DOHH2 (cell line): ENCODE results near the gene FAF2.

Source experiments
- H3F3A ChIP-seq: fragments of 200-600 bp; sonication (generic), shearing (Covaris generic); 2 replicates; pipeline ENCODE4 v1.6.0; 2016; ENCODE audit warnings: antibody characterized with exemption, mild to moderate bottlenecking; ENCODE audit not compliant: control insufficient read depth, insufficient read depth
- H3K27ac ChIP-seq: fragments of 200-600 bp; sonication (generic); 2 replicates; pipeline ENCODE4 v1.5.1; 2014; ENCODE audit warnings: low read depth, mild to moderate bottlenecking, low read length, moderate library complexity
- H3K27me3 ChIP-seq: fragments of 200-600 bp; sonication (generic); 2 replicates; pipeline ENCODE4 v1.6.1; 2014; ENCODE audit warnings: mild to moderate bottlenecking, low read length, mixed read lengths; ENCODE audit not compliant: control insufficient read depth
- H3K36me3 ChIP-seq: fragments of 200-600 bp; sonication (generic); 2 replicates; pipeline ENCODE4 v1.6.1; 2014; ENCODE audit warnings: mild to moderate bottlenecking, low read length, moderate library complexity, mixed read lengths; ENCODE audit not compliant: control insufficient read depth
- H3K4me1 ChIP-seq: fragments of 200-600 bp; sonication (generic); 2 replicates; pipeline ENCODE4 v1.6.1; 2014; ENCODE audit warnings: mild to moderate bottlenecking, low read length, mixed read lengths; ENCODE audit not compliant: control insufficient read depth
- H3K4me2 ChIP-seq: fragments of 200-600 bp; sonication (generic); 2 replicates; pipeline ENCODE4 v1.6.0; 2014; ENCODE audit warnings: mild to moderate bottlenecking, low read length, moderate library complexity
- H3K4me3 ChIP-seq: fragments of 200-600 bp; sonication (generic); 2 replicates; pipeline ENCODE4 v1.5.1; 2014; ENCODE audit warnings: mild to moderate bottlenecking, low read length, mixed read lengths
- H3K79me2 ChIP-seq: fragments of 200-600 bp; sonication (generic); 2 replicates; pipeline ENCODE4 v1.6.1; 2014; ENCODE audit warnings: mild to moderate bottlenecking, low read length, mixed read lengths; ENCODE audit not compliant: control insufficient read depth
- H3K9me2 ChIP-seq: fragments of 200-600 bp; sonication (generic); replicated peaks from 2 replicates; pipeline ENCODE4 v1.6.1; 2014; ENCODE audit warnings: mild to moderate bottlenecking, low read length, mixed read lengths; ENCODE audit not compliant: control insufficient read depth
- H3K9me3 ChIP-seq: fragments of 200-600 bp; sonication (generic); 2 replicates; pipeline ENCODE4 v1.6.1; 2014; ENCODE audit warnings: antibody characterized with exemption, low read length, mixed read lengths; ENCODE audit not compliant: control insufficient read depth, insufficient read depth
- H4K20me1 ChIP-seq: fragments of 200-600 bp; sonication (generic); 2 replicates; pipeline ENCODE4 v1.6.0; 2014; ENCODE audit warnings: low read depth, mild to moderate bottlenecking, antibody characterized with exemption, low read length, moderate library complexity; ENCODE audit not compliant: control insufficient read depth, insufficient read depth
- EZH2phosphoT487 ChIP-seq: fragments of 200-600 bp; sonication (generic); IDR thresholded peaks from 2 replicates; pipeline ENCODE4 v1.6.1; 2017; ENCODE audit warnings: borderline replicate concordance, mild to moderate bottlenecking, antibody characterized with exemption, low read length, moderate library complexity, mixed read lengths
- TF ChIP-seq, protein P1 (sequence below): fragments of 200-600 bp; sonication (generic); IDR thresholded peaks from one replicate; pipeline ENCODE4 v1.5.1; 2014; ENCODE audit warnings: antibody characterized with exemption, mild to moderate bottlenecking, low read depth, low read length; ENCODE audit not compliant: poor library complexity, severe bottlenecking

The FAF2 gene

DNA sequence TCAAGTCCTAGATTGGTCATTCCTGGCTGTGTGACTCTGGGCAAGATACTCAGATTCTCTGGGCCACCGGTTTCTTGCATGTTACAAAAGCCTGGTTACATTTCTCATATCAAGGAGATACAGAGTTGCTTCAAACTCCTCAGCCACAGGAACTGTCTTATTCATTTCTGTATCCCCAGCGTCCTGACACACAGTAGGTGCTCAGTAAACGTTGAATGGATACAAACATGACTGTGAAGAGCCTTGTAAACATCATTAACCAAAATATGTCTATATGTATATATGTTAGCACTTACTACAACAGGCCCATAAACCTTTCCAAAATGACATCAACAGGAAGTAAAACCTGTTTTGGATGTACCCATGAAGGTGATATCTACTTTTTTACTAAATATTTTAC lies 33.5 kb upstream of the FAF2 start:
- Histone ChIP-seq H3K9me2 (no peaks in the 10 kb centered on the region), H3K27ac (no peak overlapping the region), H3K4me1 (peaks cover 18% of the 10 kb centered on the region), H3K4me2 (peak overlapping the region; percentile 91), H4K20me1 (no peaks in the 10 kb centered on the region), H3K4me3 (no peak overlapping the region), H3K9me3 (no peaks in the 10 kb centered on the region), H3K79me2 (peaks cover 7% of the 10 kb centered on the region), H3F3A (peaks cover 11% of the 10 kb centered on the region), H3K27me3 (no peaks in the 10 kb centered on the region), H3K36me3 (peaks cover 5% of the 10 kb centered on the region; the same call in 1 of the 2 replicates)
- TF ChIP-seq EZH2phosphoT487, result no peak
- TF ChIP-seq, protein P1, sequence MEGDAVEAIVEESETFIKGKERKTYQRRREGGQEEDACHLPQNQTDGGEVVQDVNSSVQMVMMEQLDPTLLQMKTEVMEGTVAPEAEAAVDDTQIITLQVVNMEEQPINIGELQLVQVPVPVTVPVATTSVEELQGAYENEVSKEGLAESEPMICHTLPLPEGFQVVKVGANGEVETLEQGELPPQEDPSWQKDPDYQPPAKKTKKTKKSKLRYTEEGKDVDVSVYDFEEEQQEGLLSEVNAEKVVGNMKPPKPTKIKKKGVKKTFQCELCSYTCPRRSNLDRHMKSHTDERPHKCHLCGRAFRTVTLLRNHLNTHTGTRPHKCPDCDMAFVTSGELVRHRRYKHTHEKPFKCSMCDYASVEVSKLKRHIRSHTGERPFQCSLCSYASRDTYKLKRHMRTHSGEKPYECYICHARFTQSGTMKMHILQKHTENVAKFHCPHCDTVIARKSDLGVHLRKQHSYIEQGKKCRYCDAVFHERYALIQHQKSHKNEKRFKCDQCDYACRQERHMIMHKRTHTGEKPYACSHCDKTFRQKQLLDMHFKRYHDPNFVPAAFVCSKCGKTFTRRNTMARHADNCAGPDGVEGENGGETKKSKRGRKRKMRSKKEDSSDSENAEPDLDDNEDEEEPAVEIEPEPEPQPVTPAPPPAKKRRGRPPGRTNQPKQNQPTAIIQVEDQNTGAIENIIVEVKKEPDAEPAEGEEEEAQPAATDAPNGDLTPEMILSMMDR, result no peak

DNA sequence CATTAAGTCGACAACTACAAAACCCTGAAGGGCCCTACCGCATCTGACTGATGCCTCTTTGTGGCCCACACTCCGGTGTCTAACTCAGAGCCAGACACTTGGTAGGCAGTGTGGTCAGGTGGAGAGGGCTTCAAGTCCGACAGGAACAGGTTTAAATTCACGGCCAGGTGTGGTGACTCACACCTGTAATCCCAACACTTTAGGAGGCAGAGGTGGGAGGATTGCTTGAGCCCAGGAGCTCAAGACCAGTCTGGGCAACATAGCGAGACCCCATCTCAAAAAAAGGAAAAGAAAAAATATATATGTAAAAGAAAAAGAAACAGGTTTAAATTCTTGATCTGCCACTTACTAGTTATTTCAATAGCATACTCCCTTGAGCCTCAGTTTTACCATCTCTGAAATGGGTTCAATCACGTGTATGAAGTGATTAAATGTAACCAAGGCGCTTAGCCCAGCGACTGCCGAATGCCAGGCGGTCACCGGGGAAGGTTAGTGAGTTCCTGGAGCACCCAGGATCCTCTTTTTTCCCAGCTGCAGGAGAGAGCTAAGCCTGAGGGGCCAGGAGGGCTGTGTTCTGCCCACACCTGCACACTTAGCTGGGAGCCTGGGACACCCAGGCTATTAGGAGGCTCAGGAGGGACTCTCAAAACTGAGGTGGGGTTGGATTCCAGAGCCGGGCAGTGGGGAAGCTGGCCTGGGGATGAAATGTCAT lies 32.8 kb upstream of the FAF2 start:
- Histone ChIP-seq H3K27me3 (peaks cover 4% of the 10 kb centered on the region), H4K20me1 (no peaks in the 10 kb centered on the region), H3K9me3 (peaks cover 4% of the 10 kb centered on the region; the same call in 1 of the 2 replicates), H3K36me3 (no peaks in the 10 kb centered on the region), H3K27ac (no peak overlapping the region), H3K4me1 (peaks cover 18% of the 10 kb centered on the region), H3K9me2 (no peaks in the 10 kb centered on the region), H3K79me2 (peaks cover 7% of the 10 kb centered on the region), H3K4me2 (peak overlapping the region; percentile 91), H3F3A (peaks cover 11% of the 10 kb centered on the region), H3K4me3 (peak overlapping the region; percentile 91)
- TF ChIP-seq, protein P1, result no peak
- no peak for TF ChIP-seq EZH2phosphoT487

DNA sequence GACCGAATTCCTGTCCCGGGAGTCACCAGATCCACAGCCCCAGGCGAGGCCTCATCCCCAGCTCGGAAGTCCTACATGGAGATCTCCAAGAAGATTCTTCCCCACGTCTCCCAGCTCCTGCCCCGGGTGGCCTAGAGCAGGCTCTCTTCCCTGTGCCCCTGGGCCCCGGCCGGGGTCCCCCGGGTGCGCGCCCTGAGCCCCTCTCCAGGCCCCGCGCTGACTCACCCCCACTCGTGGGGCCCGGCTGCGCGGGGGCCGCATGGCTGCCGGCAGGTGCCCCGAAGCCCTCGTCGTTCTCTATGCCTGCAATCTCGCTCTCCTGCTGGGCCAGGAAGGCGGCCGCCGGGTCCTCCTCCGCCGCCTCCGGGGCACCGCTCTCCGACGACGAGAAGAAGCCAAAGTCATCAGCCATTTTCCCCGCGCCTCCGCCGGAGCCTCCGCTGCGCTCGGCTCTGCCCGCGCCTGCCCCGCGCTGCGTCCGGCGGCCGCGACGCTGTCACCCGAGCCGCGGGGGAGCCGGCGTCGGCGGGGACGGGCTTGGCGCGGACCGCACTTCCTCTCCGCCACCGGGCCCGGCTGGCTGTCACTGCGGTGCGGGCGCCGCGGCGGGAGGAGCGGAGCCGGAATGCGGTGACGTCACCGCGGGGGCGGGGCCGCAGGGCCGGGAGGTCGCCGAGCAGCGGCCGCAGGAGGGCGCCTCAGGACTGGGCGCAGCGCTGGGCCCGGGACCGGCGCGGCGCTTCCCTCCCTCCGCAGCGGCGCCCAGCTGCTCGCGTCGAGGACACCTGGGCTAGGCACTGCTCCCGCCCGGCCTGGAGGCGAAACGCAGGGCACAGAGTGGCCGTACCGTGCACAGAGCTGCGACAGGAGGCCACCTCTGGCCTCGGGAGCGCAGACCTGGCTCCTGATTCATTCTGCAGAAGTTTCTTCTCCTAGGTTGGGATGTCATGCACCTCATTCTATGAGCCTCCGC lies 31.9 kb upstream of the FAF2 start, which contains the start of gene CLTB:
CLTB (minus strand) TSS at position 588 of the 973 bp plus-strand sequence; CDS start at position 412, 176 bp downstream.
- H3K9me3 ChIP-seq, result peaks cover 9% of the 10 kb centered on the region; the same call in 1 of the 2 replicates
- no peaks in the 10 kb centered on the region for H4K20me1 ChIP-seq
- peaks cover 11% of the 10 kb centered on the region for H3F3A ChIP-seq
- no peaks in the 10 kb centered on the region for H3K36me3 ChIP-seq
- TF ChIP-seq EZH2phosphoT487, result no peak
- TF ChIP-seq, protein P1, result peak; percentile 58
- peaks cover 5% of the 10 kb centered on the region for H3K27me3 ChIP-seq
- no peaks in the 10 kb centered on the region for H3K9me2 ChIP-seq
- H3K4me3 ChIP-seq, result peak within 1 kb of the TSS; percentile 91
- peak within 1 kb of the TSS; percentile 91 for H3K4me2 ChIP-seq
- H3K27ac ChIP-seq, result no peak within 1 kb of the TSS
- peaks cover 7% of the 10 kb centered on the region for H3K79me2 ChIP-seq
- peaks cover 18% of the 10 kb centered on the region for H3K4me1 ChIP-seq
